HCT116 (cell line): Measurements from ENCODE around the gene ATP6V1E1. TPM values are rescaled to one million over a fixed set of nuclear protein-coding genes. Genes with fewer than 3 reads are reported as not detected.

ENCODE experiments used
- ATAC-seq: fragments of 200-7000 bp; cut with Tn5 transposase; 2 replicates; pipeline ENCODE4 v1.9.1; 2020; ENCODE audit warnings: mild to moderate bottlenecking, moderate library complexity
- BruUV-seq: library from RNA; stranded (reverse); fragments of 400-500 nt; replicated peaks from 2 replicates; lab custom pipeline; 2021; lab: Mats Ljungman, UMichigan
- CTCF ChIA-PET: fragments of 300-600 bp; sonication (Branson Sonifier 250); formaldehyde crosslinking; loops from one replicate; lab custom pipeline; 2021; ENCODE audit warnings: antibody characterized with exemption; lab: Charles Lee
- POLR2A ChIA-PET: fragments of 300-600, 350-600 bp; sonication (Branson Sonifier 250); formaldehyde crosslinking; loops from one replicate; lab custom pipeline; 2021; ENCODE audit warnings: antibody characterized with exemption; lab: Charles Lee
- RAD21 ChIA-PET, 2 experiments: fragments of 300-600 bp; sonication (Branson Sonifier 250); formaldehyde crosslinking; loops; one replicate each; lab custom pipeline; 2023; ENCODE audit warnings: low total read pairs in 2 of 2; ENCODE audit not compliant: uncharacterized antibody in 2 of 2, unreplicated experiment in 2 of 2, low non-redundant PET in 1 of 2; lab: Charles Lee
- DNase-seq: peaks from one replicate; pipeline ENCODE4 v3.0.0-alpha.2; 2010; ENCODE audit warnings: low read depth, low spot score
- H2AFZ ChIP-seq: fragments of 200-600 bp; shearing (Covaris generic), sonication (generic); 2 replicates; pipeline ENCODE4 v1.6.1; 2017; ENCODE audit warnings: low read depth, mixed run types, mixed read lengths, antibody characterized with exemption, low read length; ENCODE audit not compliant: poor library complexity, severe bottlenecking
- H3K27ac ChIP-seq: 2 replicates; pipeline ENCODE4 v1.5.1; 2012; ENCODE audit warnings: low read depth, low read length
- H3K27me3 ChIP-seq: fragments of 200-600 bp; sonication (generic); 2 replicates; pipeline ENCODE4 v1.6.1; 2016; ENCODE audit warnings: mixed run types, low read length, mixed read lengths; ENCODE audit not compliant: insufficient read depth
- H3K36me3 ChIP-seq, 2 experiments: fragments of 200-500 bp in 1 of 2; fragments of 200-600 bp in 1 of 2; sonication (Bioruptor generic) in 1 of 2; sonication (generic) in 1 of 2; 2 replicates each; pipeline versions ENCODE4 v1.5.1 to v1.6.1; 2014 to 2016; ENCODE audit warnings: low read length in 2 of 2, inconsistent platforms in 1 of 2, mixed read lengths in 1 of 2, mixed run types in 1 of 2; ENCODE audit not compliant: insufficient read depth in 2 of 2, control insufficient read depth in 1 of 2
- H3K4me1 ChIP-seq, 2 experiments: fragments of 200-600 bp in 1 of 2; sonication (generic) in 1 of 2; 2 replicates each; pipeline versions ENCODE4 v1.5.1 to v1.6.1; 2012 to 2017; ENCODE audit warnings: low read length in 2 of 2, inconsistent platforms in 1 of 2, mild to moderate bottlenecking in 1 of 2, mixed read lengths in 1 of 2, mixed run types in 1 of 2, moderate library complexity in 1 of 2; ENCODE audit not compliant: insufficient read depth in 2 of 2, control insufficient read depth in 1 of 2
- H3K4me2 ChIP-seq: fragments of 200-600 bp; sonication (generic); 2 replicates; pipeline ENCODE4 v1.6.1; 2017; ENCODE audit warnings: mixed run types, low read length, mixed read lengths
- H3K4me3 ChIP-seq, 2 experiments: fragments of 200-600 bp in 1 of 2; sonication (generic) in 1 of 2; replicated peaks in 1 of 2; 2 replicates each; pipeline ENCODE4 v1.5.1; 2011 to 2016; ENCODE audit warnings: low read length in 2 of 2, control low read depth in 1 of 2, low read depth in 1 of 2, mild to moderate bottlenecking in 1 of 2, mixed read lengths in 1 of 2, mixed run types in 1 of 2
- H3K79me2 ChIP-seq: fragments of 200-600 bp; sonication (generic); 2 replicates; pipeline ENCODE4 v1.6.1; 2017; ENCODE audit warnings: mild to moderate bottlenecking, mixed run types, low read length, moderate library complexity, mixed read lengths; ENCODE audit not compliant: insufficient read depth
- H3K9ac ChIP-seq: fragments of 200-600 bp; sonication (generic); 2 replicates; pipeline ENCODE4 v1.6.1; 2016; ENCODE audit warnings: low read length, mixed read lengths
- H3K9me2 ChIP-seq: fragments of 200-600 bp; sonication (generic), shearing (Covaris generic); 2 replicates; pipeline ENCODE4 v1.6.1; 2017; ENCODE audit warnings: mixed run types, mild to moderate bottlenecking, moderate library complexity; ENCODE audit not compliant: insufficient read depth
- H3K9me3 ChIP-seq, 2 experiments: fragments of 200-500 bp in 1 of 2; fragments of 200-600 bp in 1 of 2; sonication (Bioruptor generic) in 1 of 2; sonication (generic) in 1 of 2; 2 replicates each; pipeline ENCODE4 v1.6.1; 2014 to 2017; ENCODE audit warnings: low read length in 2 of 2, mixed read lengths in 2 of 2, inconsistent platforms in 1 of 2, low read depth in 1 of 2, mild to moderate bottlenecking in 1 of 2, mixed run types in 1 of 2, moderate library complexity in 1 of 2; ENCODE audit not compliant: control insufficient read depth in 1 of 2, insufficient read depth in 1 of 2
- H4K20me1 ChIP-seq: fragments of 200-600 bp; sonication (generic), shearing (Covaris generic); 2 replicates; pipeline ENCODE4 v1.6.1; 2017; ENCODE audit warnings: mixed run types, mild to moderate bottlenecking, moderate library complexity; ENCODE audit not compliant: insufficient read depth
- ATF3 ChIP-seq: IDR thresholded peaks from 2 replicates; pipeline ENCODE4 v1.6.1; 2012
- CBX3 ChIP-seq: IDR thresholded peaks from 2 replicates; pipeline ENCODE4 v1.6.1; 2012; ENCODE audit warnings: low read depth
- CEBPB ChIP-seq: IDR thresholded peaks from 2 replicates; pipeline ENCODE4 v1.6.1; 2012; ENCODE audit warnings: low read depth
- EGR1 ChIP-seq: IDR thresholded peaks from 2 replicates; pipeline ENCODE4 v1.6.1; 2012; ENCODE audit warnings: low read depth
- ELF1 ChIP-seq: IDR thresholded peaks from 2 replicates; pipeline ENCODE4 v1.6.1; 2012; ENCODE audit warnings: low read depth, borderline replicate concordance
- EZH2 ChIP-seq: fragments of 200-600 bp; sonication (generic); IDR thresholded peaks from 2 replicates; pipeline ENCODE4 v1.6.1; 2017; ENCODE audit warnings: antibody characterized with exemption, mixed run types
- EZH2phosphoT487 ChIP-seq: fragments of 200-600 bp; IDR thresholded peaks from 2 replicates; pipeline ENCODE4 v1.6.1; 2018; ENCODE audit warnings: antibody characterized with exemption, borderline replicate concordance
- FOSL1 ChIP-seq: IDR thresholded peaks from 2 replicates; pipeline ENCODE4 v1.6.1; 2012; ENCODE audit warnings: low read depth
- JUND ChIP-seq: IDR thresholded peaks from 2 replicates; pipeline ENCODE4 v1.6.1; 2012
- MAX ChIP-seq: IDR thresholded peaks from 2 replicates; pipeline ENCODE4 v1.6.1; 2012
- POLR2A ChIP-seq: IDR thresholded peaks from 2 replicates; pipeline ENCODE4 v1.7.0; 2011; ENCODE audit warnings: borderline replicate concordance; ENCODE audit not compliant: insufficient read depth, insufficient read length; ENCODE audit errors: extremely low read depth
- POLR2AphosphoS5 ChIP-seq: IDR thresholded peaks from 2 replicates; pipeline ENCODE4 v1.6.1; 2011; ENCODE audit warnings: mild to moderate bottlenecking, low read depth, low read length, moderate library complexity
- RAD21 ChIP-seq: IDR thresholded peaks from 2 replicates; pipeline ENCODE4 v1.6.1; 2012; ENCODE audit warnings: low read depth, mild to moderate bottlenecking
- REST ChIP-seq: IDR thresholded peaks from 2 replicates; pipeline ENCODE4 v1.6.1; 2012; ENCODE audit warnings: low read depth
- SIN3A ChIP-seq: IDR thresholded peaks from 2 replicates; pipeline ENCODE4 v1.6.1; 2012; ENCODE audit warnings: low read depth
- SP1 ChIP-seq: IDR thresholded peaks from 2 replicates; pipeline ENCODE4 v1.6.1; 2012; ENCODE audit warnings: low read depth
- SRF ChIP-seq: IDR thresholded peaks from 2 replicates; pipeline ENCODE4 v1.6.1; 2012; ENCODE audit warnings: low read depth
- TCF7L2 ChIP-seq: IDR thresholded peaks from 2 replicates; pipeline ENCODE4 v1.7.0; 2011; ENCODE audit warnings: borderline replicate concordance, inconsistent platforms; ENCODE audit not compliant: insufficient read depth, insufficient read length; ENCODE audit errors: extremely low read depth
- YY1 ChIP-seq: IDR thresholded peaks from 2 replicates; pipeline ENCODE4 v1.6.1; 2011; ENCODE audit warnings: low read length, low read depth, moderate library complexity, mild to moderate bottlenecking; ENCODE audit not compliant: insufficient replicate concordance; ENCODE audit errors: extremely low read depth
- ZBTB33 ChIP-seq: IDR thresholded peaks from 2 replicates; pipeline ENCODE4 v1.6.1; 2011; ENCODE audit warnings: mild to moderate bottlenecking, low read length, moderate library complexity; ENCODE audit not compliant: insufficient replicate concordance; ENCODE audit errors: extremely low read depth
- ZFX ChIP-seq: fragments of 450-650 bp; IDR thresholded peaks from 2 replicates; pipeline ENCODE4 v1.6.1; 2017
- ZNF274 ChIP-seq: fragments of 200-500 bp; sonication (Bioruptor generic); IDR thresholded peaks from 2 replicates; pipeline ENCODE4 v1.6.1; 2014; ENCODE audit warnings: mild to moderate bottlenecking, low read depth, low read length, inconsistent platforms
- intact Hi-C: fragments of 100-400 bp; cut with micrococcal nuclease; formaldehyde crosslinking; loops from 2 replicates; pipeline ENCODE4 v1.10.0; 2022
- total RNA-seq: library from RNA; stranded (reverse); gene quantifications from one replicate; pipeline ENCODE4 v1.2.1, GENCODE V29; 2021; ENCODE audit not compliant: unreplicated experiment

Gene ATP6V1E1
- total RNA-seq, 1 experiment from 2014 or later = 107 TPM

- ChIA-PET CTCF (no interaction called here), POLR2A (interaction anchor here (1.0 kb wide), 1 partner anchor 9 kb away, joined by 3 read pairs; no protein-coding TSS in a partner anchor), RAD21 (interaction anchor here in 1 of 2 experiments (0.9 kb wide), 1 partner anchor 13 kb away, joined by 5 read pairs; no protein-coding TSS in a partner anchor)
- DNase-seq (peak; percentile 87), ATAC-seq (peak; percentile 67)
- peaks cover 0 to 1% of the 10 kb centered on the region in 2 experiments; a peak in 1 of 4 replicates for H3K36me3 ChIP-seq
- peak overlapping the region; percentile 11 to 36; a peak in 3 of 4 replicates for H3K4me3 ChIP-seq
- BruUV-seq = no TSS peak
- H3K9me2 ChIP-seq = no peaks in the 10 kb centered on the region
- intact Hi-C loops = no loop called here
- peak overlapping the region; percentile 63 for H3K9ac ChIP-seq
- peak overlapping the region; percentile 75 for H3K4me2 ChIP-seq
- H3K27ac ChIP-seq = peak overlapping the region; percentile 85
- H4K20me1 ChIP-seq = no peaks in the 10 kb centered on the region
- no peaks in the 10 kb centered on the region for H3K9me3 ChIP-seq
- H3K27me3 ChIP-seq = no peaks in the 10 kb centered on the region
- H2AFZ ChIP-seq = no peak overlapping the region
- peaks cover 10% of the 10 kb centered on the region for H3K79me2 ChIP-seq
- H3K4me1 ChIP-seq = peaks cover 31 to 47% of the 10 kb centered on the region in 2 experiments
- peak; percentile 42 for TF ChIP-seq MAX
- no peak for TF ChIP-seq ELF1
- TF ChIP-seq EZH2phosphoT487 = no peak
- TF ChIP-seq POLR2AphosphoS5 = peak; percentile 42; the same call in 1 of the 2 replicates
- no peak for TF ChIP-seq ZNF274
- TF ChIP-seq JUND = peak; percentile 73
- peak; percentile 83 for TF ChIP-seq FOSL1
- no peak for TF ChIP-seq POLR2A
- no peak for TF ChIP-seq EGR1
- peak; percentile 11 for TF ChIP-seq TCF7L2
- TF ChIP-seq EZH2 = no peak
- TF ChIP-seq CBX3 = no peak
- TF ChIP-seq RAD21 = peak; percentile 3; the same call in 1 of the 2 replicates
- TF ChIP-seq SP1 = peak; percentile 83
- no peak for TF ChIP-seq ZBTB33
- no peak for TF ChIP-seq ZFX
- TF ChIP-seq SRF = no peak
- 0 out of 2 replicates have a peak, but pooled peaks have one; percentile 33 for TF ChIP-seq SIN3A
- no peak for TF ChIP-seq REST
- no peak for TF ChIP-seq YY1
- no peak for TF ChIP-seq ATF3
- TF ChIP-seq CEBPB = no peak
These were observed 4.9 kb upstream of the ATP6V1E1 start for GRCh38 chr22:17633217-17633997.
